Hematopoietic multipotent progenitor cell treated with erythropoietin and hydrocortisone succinate and interleukin-3 and kit ligand, for 8 days (in vitro differentiated cells): ENCODE results near the gene ICAM5.

ENCODE experiments used
- DNase-seq: peaks from one replicate; pipeline ENCODE4 v3.0.0-alpha.2; 2015

ICAM5 gene

DNA sequence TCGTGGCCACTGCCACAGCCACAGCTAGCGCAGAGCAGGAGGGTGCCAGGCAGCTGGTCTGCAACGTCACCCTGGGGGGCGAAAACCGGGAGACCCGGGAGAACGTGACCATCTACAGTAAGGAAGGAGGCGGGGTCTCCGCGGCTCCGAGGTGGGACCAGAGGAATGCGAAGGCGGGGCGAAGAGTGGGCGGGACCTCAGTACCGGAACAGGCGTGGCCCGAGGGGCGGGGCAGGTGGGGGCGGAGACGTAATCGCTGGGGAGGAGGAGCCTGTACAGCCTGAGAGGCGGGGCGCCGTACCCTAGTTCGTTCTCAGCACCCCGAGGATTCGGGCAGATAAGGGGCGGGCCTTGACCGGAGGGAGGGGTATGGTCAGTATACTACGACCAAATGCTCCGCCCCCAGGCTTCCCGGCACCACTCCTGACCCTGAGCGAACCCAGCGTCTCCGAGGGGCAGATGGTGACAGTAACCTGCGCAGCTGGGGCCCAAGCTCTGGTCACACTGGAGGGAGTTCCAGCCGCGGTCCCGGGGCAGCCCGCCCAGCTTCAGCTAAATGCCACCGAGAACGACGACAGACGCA is 2.5 kb downstream of the ICAM5 start:
- DNase-seq = peak; percentile 88

DNA sequence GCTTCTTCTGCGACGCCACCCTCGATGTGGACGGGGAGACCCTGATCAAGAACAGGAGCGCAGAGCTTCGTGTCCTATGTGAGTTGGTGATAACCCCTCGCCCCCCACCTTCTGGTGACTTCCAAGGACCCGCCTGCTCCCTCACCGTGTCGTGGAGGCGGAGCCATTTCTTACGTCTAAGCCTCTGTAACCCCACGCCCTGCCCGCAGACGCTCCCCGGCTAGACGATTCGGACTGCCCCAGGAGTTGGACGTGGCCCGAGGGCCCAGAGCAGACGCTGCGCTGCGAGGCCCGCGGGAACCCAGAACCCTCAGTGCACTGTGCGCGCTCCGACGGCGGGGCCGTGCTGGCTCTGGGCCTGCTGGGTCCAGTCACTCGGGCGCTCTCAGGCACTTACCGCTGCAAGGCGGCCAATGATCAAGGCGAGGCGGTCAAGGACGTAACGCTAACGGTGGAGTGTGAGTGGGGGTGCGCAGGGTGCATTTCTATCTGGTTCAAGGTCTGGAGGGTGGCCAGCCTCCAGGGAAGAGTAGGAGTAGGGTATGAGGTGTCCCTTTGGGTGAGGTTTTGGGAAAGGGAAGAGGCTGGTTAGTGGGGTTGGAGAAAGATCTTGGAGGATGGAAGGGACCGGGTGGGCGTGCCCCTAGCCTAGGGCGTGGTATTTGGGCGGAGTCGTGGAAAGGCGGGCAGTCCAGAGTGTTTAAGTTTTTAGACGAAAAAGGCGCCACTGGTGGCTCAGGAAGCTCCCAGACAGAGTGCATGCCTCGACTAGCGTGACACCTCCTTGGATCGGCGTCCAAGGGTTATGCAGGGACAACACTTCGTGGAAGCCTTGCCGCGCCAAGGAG is 3.3 kb downstream of the ICAM5 start:
- peak; percentile 45 for DNase-seq

DNA sequence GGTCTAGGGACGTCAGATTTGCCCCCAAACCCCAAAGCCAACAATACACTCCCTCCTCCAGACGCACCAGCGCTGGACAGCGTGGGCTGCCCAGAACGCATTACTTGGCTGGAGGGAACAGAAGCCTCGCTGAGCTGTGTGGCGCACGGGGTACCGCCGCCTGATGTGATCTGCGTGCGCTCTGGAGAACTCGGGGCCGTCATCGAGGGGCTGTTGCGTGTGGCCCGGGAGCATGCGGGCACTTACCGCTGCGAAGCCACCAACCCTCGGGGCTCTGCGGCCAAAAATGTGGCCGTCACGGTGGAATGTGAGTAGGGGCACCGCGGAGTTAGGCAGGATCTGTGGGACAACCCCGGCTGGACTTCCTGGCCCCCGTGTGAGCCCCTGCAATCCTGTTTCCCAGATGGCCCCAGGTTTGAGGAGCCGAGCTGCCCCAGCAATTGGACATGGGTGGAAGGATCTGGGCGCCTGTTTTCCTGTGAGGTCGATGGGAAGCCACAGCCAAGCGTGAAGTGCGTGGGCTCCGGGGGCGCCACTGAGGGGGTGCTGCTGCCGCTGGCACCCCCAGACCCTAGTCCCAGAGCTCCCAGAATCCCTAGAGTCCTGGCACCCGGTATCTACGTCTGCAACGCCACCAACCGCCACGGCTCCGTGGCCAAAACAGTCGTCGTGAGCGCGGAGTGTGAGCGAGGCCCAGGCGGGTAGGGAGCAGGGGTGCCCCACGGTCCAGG is 4.0 kb downstream of the ICAM5 start:
- DNase-seq = no peak

DNA sequence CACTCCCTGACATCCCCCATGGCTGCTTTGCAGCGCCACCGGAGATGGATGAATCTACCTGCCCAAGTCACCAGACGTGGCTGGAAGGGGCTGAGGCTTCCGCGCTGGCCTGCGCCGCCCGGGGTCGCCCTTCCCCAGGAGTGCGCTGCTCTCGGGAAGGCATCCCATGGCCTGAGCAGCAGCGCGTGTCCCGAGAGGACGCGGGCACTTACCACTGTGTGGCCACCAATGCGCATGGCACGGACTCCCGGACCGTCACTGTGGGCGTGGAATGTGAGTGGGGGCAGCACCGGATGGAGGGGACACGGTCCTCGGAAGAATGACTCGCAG is 4.6 kb downstream of the ICAM5 start:
- DNase-seq = no peak

DNA sequence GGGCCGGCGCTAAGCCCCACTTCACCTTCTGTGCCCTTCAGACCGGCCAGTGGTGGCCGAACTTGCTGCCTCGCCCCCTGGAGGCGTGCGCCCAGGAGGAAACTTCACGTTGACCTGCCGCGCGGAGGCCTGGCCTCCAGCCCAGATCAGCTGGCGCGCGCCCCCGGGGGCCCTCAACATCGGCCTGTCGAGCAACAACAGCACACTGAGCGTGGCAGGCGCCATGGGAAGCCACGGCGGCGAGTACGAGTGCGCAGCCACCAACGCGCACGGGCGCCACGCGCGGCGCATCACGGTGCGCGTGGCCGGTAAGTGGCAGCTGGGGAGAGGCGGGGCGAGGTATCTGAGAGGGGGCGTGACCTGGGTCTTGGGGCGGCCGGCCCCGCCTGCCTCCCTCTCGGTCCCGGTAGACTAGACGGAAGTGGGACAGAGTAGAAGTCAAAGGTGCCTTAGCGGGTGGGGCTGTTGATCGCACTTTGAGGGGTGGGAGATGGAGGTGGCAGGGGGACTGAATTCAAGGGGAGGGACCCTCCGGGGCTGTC is 5.6 kb downstream of the ICAM5 start:
- peak; percentile 64 for DNase-seq

DNA sequence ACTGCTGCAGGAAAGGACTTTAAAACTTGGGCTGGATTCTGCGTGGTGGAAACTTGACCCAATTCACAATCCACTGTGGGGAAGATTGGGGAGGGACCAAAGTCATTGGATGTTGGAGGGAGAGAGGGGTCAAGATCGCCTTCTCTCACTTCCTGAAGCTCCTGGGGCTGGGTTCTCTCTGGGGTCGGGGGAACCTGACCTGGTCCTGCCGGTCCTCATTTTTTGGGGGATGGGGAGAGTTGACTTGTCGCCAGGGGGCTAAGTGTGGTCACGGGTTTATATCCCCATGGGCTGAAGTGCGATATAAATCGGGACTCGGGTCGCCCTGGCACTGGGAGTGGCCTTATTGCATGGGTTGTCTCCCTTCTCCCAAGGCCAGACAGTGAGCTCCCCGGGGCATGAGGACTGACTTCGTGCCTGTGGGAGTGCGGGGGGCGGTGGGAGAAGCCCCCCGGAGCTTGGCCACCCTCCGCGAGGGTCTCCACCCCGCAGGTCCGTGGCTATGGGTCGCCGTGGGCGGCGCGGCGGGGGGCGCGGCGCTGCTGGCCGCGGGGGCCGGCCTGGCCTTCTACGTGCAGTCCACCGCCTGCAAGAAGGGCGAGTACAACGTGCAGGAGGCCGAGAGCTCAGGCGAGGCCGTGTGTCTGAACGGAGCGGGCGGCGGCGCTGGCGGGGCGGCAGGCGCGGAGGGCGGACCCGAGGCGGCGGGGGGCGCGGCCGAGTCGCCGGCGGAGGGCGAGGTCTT is 6.3 kb downstream of the ICAM5 start:
- no peak for DNase-seq

DNA sequence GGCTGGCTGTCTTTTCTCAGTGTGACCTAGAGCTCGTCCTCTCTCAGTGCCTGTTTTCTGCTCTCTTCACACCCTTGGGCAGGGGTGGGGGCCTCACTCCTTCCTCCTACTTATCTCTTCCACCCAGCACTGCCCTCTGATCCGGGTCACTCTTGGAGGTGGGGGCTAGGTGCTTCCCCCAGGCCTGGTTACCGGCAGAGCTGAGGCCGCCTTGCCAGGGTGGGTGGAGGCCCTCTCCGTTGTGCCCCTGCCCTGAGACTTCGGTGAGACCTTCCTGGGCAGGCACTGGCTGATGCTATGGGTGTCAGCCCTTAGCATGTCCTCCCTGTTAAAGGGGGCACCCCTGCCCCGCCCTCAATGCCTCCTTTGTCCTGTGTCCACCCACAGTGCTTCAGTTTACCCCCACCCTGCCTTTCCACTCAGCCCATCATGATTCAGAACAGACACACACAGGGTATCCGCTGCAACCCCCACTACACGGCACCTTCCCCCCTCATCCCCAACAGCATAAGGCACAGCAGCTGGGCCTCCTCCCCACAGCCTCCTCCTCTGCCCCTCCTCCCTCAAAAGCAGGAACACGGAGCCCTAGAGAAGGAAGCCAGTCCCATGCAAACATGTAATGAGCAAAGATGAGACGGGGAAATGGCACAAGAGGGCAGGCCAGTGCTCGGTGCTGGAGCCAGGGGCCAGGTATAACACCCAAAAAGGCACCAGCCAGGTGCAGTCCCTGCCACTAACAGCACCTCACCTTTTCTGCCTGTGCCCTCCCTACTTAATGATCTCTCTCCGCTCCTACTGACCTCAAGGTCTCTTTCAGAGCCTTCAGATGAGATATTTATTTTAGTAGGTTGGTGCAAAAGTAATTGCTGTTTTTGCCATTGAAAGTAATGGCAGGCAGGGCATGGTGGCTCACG is 10.1 kb downstream of the ICAM5 start:
- DNase-seq = peak; percentile 95

DNA sequence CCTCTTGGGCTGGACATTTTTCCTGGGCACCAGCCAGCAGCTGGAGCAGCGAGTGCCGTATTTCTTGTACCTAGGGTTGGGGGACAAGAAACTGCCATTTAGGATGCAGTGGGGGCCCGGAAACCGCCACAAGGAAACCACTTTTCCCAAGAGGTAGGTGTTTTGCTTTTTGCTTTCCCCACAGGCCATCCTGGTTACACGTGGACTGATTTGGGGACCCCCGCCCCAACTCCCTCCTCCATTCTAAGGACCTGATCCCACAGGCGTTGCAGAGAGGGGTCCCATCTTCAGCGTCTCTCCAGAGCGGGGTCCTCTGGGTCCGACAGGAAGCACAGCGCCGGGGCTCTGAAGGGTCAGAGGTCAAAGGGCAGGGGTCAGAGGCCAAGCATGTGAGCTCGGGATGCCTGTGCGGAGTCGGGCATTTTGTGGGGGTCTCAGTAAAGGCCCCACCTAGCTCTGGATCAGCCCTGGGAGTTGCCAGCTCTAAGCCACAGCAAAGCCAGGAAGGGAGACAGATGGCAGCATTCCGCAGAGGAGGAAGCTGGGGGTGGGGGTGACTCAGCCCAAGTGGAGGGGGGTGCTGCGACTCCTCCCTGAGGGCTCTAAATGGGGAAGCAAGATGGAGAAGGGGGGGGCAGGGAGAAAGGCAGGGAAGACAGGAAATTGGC is 15.5 kb downstream of the ICAM5 start:
- no peak for DNase-seq

DNA sequence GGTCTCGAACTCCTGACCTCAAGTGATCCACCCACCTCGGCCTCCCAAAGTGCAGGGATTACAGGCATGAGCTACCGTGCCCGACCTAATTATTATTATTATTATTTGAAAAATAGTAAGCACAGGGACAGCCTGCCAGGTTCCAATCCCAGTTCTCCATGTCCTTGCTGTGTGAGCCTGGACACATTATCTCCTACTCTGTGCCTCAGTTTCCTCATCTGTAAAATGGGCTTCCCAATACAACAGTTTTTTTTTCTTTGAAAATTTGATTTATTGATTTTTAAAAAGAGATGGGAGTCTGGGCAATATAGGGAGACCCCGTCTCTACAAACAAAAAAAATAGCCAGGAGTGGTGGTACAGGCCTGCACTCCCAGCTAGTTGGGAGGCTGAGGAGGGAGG is 16.6 kb downstream of the ICAM5 start:
- no peak for DNase-seq

DNA sequence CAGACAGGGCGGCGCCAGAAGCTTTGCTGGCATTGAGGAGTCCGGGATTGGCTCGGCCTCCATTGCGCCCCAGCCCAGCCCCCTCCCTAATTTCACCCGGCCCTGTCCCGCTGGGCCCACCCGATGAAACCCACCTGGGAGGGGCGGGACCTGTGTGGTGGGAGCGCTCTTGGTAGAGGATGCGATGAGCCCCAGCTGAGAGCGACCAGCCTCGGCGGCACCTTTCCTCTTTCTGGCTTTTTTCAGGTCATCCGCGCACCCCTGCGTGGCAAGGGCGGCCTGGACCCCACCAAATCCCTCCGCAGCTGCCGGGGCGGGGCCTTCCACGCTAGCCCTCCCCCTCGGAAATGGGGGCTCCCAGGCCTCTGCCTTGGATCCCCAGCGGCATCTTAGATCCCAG is 19.7 kb downstream of the ICAM5 start, which contains the start of gene ZGLP1:
Gene ZGLP1 (minus strand): TSS at position 393 of the 400 bp plus-strand sequence.
- no peak for DNase-seq

DNA sequence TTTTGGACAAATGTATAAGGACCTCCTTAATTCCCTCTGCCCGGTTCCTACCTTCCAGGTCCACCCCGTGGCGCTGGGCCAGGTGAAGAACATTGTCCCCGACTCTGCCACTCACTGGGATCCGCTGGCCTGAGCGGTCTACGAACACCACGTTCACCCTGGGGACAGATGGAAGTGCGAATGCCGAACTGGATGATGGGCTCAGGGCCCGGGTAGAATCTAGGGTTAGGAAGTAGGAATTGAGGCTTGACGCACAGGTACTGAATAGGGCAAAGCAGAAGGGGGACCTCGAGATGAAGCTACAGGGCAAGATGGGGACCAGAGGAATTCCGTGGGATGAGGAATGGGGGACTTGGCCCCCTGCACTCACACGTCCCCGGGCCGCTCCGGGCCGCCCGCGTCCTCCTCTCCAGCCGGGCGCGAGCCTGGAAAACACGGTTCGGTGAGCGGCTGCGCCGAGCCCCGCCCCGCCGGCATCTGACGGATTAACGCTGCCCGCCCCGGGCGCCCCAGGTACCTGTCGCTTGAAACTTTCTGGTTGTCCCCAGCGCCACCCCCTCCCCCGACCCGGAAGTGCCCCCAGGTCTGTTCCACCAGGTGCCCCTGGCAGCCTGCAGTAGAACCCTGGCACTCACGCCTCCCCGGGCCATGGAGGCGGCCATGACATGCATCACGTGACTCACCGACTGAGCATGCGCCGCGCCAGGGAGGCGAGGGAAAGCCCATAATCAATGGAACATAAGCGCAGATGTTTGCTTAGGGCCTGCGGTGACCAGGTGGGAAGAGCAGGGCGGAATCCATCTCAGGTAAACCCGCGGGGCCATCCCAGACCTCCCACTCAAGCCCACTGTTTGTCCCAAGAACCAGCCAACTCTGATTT is 25.8 kb downstream of the ICAM5 start, which contains the start of gene FDX2:
Gene FDX2 (minus strand): TSS at position 681 of the 880 bp plus-strand sequence. CDS start 19 bp downstream, at position 662.
- DNase-seq = peak; percentile 89

DNA sequence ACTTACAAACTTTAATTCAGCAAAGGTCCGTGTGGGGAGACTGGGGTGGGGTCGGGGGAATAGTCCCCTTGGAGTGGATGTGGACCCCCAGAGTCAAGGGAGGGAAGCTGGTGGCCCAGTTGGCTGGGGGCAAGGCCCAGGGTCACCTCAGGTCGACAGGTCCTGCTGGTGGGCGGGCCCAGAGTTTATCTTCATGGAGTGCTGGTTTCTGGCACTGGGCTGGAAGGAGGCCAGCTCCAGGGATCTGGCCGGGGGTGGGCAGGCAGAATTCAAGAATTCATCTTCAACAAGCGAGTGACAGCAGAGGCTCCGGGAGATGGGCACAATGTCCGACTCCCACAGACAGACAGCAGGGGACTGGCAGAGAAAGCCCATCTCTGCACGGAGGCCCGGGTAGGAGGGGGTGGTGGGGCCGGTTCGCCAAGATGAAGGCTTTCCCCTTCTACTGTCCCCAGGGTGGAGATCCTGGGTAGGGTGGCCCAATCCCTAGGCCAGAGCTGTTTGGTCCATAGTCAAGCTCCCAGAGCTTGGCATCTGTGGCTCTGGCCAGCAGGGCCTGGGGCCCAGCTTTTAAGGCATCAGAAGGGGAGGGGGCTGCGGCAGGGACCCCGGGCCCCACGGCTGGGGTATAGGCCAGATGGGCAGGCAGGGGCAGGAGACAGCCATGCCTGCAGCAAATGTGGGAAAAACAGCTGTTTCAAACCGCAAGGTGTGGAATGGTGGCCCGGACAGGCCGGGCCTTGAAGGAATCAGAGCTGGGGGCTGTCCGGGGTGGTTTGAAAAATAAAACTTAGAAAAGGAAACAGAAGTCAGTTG is 26.7 kb downstream of the ICAM5 start:
- DNase-seq = peak; percentile 81

DNA sequence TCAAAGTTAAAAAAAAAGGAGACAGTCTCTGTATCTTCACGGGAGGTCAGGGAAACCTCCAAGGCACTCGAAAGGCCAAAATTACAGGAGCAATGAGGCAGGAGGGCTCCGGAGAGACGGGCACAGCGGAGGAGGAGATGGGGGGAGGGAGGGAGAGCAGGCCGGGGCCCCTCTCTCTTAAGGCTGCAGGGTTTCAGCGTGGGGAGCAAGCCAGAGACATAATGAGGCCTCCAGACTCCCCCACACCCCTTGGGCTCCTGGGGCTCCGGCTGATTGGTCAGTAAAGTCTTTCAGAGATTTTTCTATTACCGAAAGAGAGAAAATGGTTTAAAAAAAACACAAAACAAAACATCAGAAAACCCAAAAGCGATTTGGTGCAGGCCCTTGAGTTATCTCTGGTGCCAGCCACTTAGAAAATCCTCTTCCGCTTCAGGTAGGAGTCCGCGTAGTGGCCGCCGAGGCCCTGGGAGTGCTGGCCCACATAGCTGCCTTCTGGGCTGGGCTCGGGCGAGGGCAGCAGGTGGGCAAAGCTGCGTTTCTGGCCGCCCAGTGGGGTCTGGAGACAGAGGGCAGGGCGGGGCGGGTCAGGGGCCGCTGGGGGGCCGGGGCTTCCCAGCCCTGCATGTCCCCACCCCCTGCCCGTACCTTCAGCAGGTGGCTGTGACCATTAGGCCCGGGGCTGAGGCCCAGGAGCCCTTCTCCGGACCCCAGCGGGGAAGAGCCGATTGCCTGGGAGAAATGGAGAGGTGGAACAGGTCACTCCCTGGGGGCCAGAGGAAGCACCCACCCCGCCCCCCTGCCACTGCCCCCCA is 27.5 kb downstream of the ICAM5 start:
- DNase-seq = no peak

DNA sequence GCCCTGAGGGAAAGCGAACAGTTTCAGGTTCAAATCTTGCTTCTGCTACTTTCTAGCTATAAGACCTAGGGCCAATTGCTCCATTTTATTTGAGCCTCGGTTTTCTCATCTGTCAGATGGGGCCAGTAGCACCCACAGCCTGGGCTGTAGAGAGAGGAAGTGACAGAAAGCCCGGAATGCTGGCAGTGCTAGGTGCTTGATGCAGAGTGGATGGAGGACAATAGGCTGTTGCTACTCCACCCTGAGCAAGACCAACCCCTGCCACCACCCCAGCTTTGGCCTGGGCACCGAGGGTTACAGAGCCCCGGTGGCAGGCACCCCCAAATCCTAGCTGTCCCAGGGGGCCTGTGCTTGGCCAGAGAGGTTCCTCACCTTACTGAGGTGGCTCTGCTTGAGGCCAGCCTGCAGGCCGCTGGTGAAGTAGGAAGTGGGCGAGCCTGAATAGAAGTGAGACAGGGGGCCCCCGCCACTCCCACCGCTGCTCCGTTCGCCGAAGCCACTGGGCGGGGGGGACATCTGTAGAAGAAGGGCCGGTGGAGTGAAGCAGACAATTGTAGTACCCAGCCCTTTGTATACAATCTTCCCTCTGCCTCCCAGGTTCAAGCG is 28.2 kb downstream of the ICAM5 start:
- no peak for DNase-seq

DNA sequence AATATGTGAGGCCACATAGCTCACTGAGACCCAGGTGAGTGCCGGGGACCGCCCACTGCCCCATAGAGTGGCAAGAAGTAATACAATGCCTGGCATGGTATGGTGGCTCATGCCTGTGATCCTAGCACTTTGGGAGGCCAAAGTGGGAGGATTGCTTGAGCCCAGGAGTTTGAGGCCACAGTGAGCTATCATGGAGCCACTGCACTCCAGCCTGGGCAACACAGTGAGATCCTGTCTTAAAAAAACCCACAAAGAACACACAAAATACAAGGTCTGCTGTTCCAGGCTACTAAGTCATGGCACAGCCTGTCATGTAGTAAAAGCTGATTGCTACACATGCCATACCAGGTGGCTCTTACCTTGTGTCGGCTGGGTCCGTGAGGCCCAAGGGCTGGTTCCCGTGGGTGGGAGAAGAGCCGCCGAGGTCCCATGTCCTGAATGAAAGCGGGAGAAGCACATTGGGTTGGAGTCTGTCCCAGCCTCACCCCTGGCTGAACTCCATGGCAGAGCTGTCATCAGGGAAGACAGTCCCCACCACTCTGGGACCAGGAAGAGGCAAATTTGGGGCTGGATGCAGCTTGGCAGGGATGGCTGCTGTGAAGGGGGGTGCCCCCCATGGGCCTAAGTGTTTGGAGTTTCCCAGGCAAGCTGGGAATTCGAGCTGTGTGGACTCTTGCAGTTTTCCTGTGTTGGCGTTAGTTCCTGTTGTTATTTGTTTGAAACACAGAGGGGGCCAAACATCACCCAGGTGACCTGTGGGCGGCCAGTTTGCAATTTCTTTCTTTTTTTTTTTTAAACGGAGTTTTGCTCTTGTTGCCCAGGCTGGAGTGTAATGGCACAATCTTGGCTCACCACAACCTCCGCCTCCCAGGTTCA is 29.3 kb downstream of the ICAM5 start:
- no peak for DNase-seq

DNA sequence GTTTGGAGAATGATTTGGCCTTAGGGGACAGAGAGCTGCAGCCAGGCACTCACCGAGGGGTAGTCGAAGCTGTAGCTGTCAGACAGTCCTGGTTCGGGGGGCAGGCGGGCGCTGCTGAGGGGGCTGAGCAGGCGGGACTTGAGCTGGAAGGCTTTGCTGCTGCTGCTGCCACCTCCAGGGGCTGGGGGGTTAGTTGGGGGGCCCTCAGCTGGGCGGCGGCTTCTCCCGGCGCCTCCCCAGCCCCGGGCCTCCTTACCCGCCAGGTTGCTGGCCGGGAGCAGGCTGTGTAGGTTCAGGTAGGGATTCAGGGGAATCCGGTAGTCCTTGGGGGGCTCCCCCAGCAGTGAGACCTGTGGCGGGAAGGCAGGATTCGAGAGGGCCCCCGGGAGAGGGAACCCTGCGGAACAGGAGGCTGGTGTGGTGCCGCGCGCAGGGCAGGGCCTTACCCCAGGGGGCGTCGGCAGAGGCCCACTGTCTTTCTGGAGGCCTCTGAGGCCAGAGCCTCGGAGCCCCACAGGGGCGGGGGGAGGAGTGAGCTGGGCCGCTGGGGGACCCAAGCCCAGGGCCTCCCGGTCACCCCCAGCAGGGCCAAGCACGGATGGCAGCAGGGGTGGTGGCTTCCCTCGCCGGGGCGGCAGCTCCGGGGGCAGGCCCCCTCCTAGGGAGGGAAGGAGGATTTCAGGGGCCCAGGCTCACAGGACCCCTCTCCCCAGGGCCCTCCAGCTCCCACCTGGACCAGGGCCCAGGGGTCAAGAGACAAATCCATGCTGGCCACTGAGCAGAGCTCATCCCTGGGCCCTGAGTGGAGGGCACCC is 31.1 kb downstream of the ICAM5 start:
- no peak for DNase-seq
